ENCODE measurements around the gene RPS19BP1.

The RPS19BP1 gene

GRCh38 chr22:39532215-39533073 is at the start of gene RPS19BP1:
Gene RPS19BP1, minus strand, starts transcription at chr22:39532748. Its CDS starts 10 bp downstream, at chr22:39532738.
- TF ChIP-seq CTCF (IDR thresholded peaks at IDR 0.05; ENCODE audit: low read depth, low read length, missing control alignments), result no peak
- H3K4me3 ChIP-seq (ENCODE audit: low read depth, low read length), result peak within 1 kb of the TSS; percentile 93
- DNase-seq (ENCODE audit: low read depth), result peak; percentile 100

DNA sequence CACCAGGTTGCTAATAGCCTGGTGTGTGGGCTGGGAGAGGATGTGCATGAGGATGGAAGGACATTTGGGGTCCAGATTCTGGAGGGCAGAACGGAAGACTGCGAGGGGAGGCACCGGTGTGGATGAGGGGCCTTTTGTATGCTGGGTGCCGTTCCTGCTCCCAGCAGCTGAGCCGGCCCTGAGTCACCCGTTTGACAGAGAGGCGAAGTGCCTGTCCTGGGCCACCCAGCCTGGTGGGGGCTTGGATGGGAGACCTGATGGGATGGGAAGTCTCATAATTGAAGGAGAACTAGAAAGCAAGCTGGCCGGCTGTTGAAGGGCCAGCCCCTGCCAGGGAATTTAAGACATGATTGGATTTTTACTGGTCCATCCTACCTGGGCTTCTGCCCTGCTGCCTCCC is 48.8 kb upstream of the RPS19BP1 start:
- no peak overlapping the region for H3K4me3 ChIP-seq (ENCODE audit: low read depth, low read length)
- DNase-seq (ENCODE audit: low read depth), result no peak
- TF ChIP-seq CTCF (IDR thresholded peaks at IDR 0.05; ENCODE audit: low read depth, low read length, missing control alignments), result no peak

- no peak overlapping the region for H3K4me3 ChIP-seq (ENCODE audit: low read depth, low read length)
- no peak for DNase-seq (ENCODE audit: low read depth)
- TF ChIP-seq CTCF (IDR thresholded peaks at IDR 0.05; ENCODE audit: low read depth, low read length, missing control alignments), result no peak
These were observed 48.2 kb upstream of the RPS19BP1 start for GRCh38 chr22:39580795-39581194.

DNA sequence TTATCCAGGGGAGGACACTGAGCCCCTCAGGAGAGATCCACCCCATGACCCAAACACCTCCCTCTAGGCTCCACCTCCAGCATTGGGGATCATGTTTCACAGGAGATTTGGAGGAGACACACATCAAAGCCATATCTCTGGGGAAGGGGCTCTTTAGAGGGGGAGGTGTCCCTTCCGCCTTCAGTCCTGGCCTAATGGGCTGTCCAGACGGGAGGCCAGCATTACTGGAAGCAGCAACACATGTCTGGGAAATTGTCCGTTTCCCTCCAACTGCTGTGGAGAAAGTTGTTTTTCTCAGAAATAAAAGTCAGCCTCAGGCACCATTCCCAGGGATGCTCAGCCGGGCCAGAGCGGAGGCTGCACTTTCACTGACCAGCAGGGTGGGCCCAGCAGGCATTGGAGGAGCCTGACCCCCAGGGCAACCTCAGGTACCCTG is 47.5 kb upstream of the RPS19BP1 start:
- no peak for DNase-seq (ENCODE audit: low read depth)
- no peak overlapping the region for H3K4me3 ChIP-seq (ENCODE audit: low read depth, low read length)
- no peak for TF ChIP-seq CTCF (IDR thresholded peaks at IDR 0.05; ENCODE audit: low read depth, low read length, missing control alignments)

DNA sequence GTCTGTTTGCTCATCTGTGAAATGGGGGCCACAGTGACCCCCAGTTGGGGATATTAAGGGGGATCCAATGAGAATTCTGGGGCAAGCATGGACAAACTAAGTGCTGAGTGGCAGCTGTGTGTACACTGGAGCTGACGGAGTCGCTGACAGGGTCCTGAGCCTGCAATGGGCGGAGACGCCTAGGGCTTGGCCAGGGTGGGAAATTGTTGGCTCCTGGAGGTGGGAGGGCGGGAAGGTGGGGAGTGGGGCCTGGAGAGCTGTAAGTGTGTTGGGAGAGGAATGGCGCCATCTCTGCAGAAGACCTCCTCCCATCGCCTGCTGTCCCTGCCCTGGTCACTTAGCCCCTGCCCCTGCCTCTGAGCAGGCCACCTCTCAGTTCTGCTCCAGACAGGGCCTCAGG is 45.4 kb upstream of the RPS19BP1 start:
- no peak for TF ChIP-seq CTCF (IDR thresholded peaks at IDR 0.05; ENCODE audit: low read depth, low read length, missing control alignments)
- DNase-seq (ENCODE audit: low read depth), result no peak
- no peak overlapping the region for H3K4me3 ChIP-seq (ENCODE audit: low read depth, low read length)

GRCh38 chr22:39577366-39577765 is 44.8 kb upstream of the RPS19BP1 start:
- no peak for TF ChIP-seq CTCF (IDR thresholded peaks at IDR 0.05; ENCODE audit: low read depth, low read length, missing control alignments)
- H3K4me3 ChIP-seq (ENCODE audit: low read depth, low read length), result no peak overlapping the region
- no peak for DNase-seq (ENCODE audit: low read depth)

DNA sequence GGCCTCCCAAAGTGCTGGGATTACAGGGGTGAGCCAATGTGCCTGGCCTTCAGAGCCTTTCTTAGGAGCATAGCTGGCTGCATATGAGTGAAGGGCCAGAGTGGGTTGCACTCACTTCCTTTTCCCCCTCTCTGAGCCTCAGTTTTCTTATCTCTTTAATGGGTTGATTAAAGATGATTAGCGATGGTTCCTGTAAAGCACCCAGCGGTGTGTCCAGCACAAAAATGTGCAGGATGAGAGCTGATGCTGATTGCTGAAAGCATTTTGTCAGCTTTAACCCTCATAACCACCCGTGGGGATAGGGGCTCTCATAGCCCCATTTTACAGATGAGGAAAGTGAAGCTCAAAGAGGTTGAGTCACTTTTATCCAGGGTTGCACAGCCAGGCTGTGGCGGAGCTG is 43.5 kb upstream of the RPS19BP1 start:
- no peak overlapping the region for H3K4me3 ChIP-seq (ENCODE audit: low read depth, low read length)
- no peak for TF ChIP-seq CTCF (IDR thresholded peaks at IDR 0.05; ENCODE audit: low read depth, low read length, missing control alignments)

More for the DNA sequence above, 43.5 kb upstream of the RPS19BP1 start:
- no peak for DNase-seq (ENCODE audit: low read depth)
